Stimulated activated CD4-positive, alpha-beta T cell treated with anti-CD3 and anti-CD28 coated beads, Interleukin-15, amount 100 ng/mL, for 48 hours (primary cell): ENCODE measurements around the gene ZNF3.
"Not testable (repeated sequence)": the region's sequence is repeated elsewhere in the genome, so short reads cannot be mapped to it uniquely, and the experiment has no call there.

Experiments
- DNase-seq, 2 donors: peaks; one replicate each; pipeline ENCODE4 v3.0.0-alpha.2; 2020; ENCODE audit warnings: low read depth in 2 of 2

ZNF3 gene

DNA sequence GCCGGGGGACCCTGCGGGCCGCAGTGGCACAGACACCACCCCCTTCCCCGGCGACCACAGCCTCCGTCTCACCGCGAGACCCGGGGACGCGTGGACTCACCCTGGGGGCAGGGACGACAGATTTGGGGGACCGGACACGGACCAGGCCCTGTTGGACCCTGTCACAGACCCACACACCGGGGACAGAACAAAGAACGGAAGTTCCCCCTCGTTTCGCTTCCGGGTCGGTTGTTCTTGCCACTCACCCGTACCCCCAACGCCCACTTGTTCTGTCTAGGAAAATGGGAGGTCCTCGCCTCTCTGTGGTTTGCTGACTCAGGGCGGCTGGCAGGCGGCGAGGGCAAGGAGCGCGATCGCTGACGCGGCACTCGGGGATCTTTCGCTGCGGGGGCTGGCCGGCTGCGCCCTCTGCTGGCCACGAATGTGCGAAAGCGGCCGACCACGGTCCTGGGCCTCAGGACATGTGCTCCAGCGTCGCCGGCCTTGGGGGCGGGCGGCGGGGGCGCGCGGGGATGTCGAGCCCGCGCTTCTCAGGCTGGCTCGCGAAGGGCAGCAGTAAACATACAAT, at the start of gene ZNF3:
Gene ZNF3, minus strand, starts transcription at position 189 of the 568 bp plus-strand sequence. CDS start 4,366 bp downstream, outside the sequence.
- DNase-seq, result peak; percentile 98

GRCh38 chr7:100130608-100131453, 49.3 kb upstream of the ZNF3 start:
- peak; percentile 66 to 83 for DNase-seq

DNA sequence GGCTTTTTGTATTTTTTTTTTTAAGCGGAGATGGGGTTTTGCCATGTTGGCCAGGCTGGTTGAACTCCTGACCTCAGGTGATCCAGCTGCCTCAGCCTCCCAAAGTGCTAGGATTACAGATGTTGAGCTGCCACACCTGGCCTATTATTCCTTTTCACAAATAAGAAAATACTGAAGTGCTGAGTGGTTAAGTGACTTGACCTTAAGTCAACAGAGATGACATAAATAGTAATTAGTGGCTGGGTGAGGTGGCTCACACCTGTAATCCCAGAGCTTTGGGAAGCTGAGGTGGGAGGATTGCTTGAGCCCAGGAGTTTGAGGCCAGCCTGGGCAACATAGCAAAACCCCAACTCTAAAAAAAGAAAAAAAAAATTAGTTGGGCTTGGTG, 48.7 kb upstream of the ZNF3 start:
- not testable (repeated sequence) for DNase-seq

DNA sequence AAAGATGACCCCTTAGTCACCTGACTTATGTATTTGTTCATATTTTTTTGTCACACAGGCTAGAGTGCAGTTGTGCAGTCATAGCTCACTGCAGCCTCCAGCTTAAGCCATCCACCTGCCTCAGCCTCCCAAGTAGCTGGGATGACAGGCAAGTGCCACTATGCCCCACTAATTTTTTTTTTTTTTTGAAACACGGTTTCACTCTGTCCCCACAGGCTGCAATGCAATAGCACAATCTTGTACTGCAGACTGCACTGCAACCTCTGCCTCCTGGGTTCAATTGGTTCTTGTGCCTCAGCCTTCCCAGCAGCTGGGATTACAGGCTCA, 47.1 kb upstream of the ZNF3 start:
- DNase-seq, result no peak

GRCh38 chr7:100127866-100128636, 46.5 kb upstream of the ZNF3 start:
- no peak for DNase-seq

- peak; percentile 83 to 91 for DNase-seq
Observed at GRCh38 chr7:100126931-100127865, 45.7 kb upstream of the ZNF3 start, which contains the start of gene MBLAC1. Gene MBLAC1 (plus strand): TSS chr7:100126967. CDS start chr7:100127396, 429 bp downstream.

DNA sequence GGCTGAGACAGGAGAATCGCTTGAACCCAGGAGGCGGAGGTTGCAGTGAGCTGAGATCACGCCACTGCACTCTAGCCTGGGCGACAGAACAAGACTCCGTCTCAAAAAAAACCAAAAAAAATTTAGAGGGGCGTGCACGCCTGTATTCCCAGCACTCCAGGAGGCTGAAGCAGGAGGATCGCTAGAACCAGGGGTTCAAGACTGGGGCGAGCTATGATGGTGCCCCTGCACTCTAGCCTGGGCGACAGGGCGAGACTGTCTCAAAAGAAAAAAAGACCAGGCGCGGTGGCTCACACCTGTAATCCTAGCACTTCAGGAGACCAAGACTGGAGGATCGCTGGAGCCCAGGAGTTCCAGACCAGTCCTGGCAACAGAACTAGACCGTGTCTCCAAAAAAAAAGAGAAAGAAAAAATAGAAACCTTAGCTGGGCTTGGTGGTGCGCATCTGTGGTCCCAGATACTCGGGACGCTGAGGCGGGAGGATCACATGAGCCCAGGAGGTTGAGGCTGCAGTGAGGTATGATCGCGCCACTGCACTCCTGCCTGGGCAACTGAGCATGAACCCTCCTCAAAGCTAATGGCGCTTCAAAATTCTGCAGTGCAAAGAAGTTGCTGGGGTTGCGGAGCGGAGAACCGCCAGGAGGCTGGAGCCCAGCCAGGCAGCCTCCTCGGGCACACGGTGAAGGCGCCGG, 44.9 kb upstream of the ZNF3 start:
- no peak for DNase-seq

DNA sequence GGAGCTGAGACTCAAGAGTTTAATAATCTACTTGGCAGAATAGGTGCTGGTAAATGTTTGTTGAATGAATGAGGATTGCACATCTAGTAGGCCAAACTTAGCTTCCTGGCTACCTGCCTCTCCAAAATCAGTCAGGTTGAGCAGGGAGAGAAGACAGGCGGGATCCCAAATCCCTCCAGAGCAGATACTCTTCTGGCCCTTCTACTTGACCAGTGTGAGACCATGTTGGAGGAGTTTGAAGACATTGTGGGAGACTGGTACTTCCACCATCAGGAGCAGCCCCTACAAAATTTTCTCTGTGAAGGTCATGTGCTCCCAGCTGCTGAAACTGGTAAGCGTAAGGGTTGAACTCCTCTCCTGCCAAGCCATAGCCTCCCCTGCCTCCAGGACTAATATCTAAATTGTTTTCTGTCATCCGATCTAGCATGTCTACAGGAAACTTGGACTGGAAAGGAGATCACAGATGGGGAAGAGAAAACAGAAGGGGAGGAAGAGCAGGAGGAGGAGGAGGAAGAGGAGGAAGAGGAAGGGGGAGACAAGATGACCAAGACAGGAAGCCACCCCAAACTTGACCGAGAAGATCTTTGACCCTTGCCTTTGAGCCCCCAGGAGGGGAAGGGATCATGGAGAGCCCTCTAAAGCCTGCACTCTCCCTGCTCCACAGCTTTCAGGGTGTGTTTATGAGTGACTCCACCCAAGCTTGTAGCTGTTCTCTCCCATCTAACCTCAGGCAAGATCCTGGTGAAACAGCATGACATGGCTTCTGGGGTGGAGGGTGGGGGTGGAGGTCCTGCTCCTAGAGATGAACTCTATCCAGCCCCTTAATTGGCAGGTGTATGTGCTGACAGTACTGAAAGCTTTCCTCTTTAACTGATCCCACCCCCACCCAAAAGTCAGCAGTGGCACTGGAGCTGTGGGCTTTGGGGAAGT, 43.0 kb upstream of the ZNF3 start:
- no peak for DNase-seq

- no peak for DNase-seq
Observed at GRCh38 chr7:100122568-100122967, 41.0 kb upstream of the ZNF3 start.

- no peak for DNase-seq
Observed at GRCh38 chr7:100122067-100122466, 40.5 kb upstream of the ZNF3 start.

- no peak for DNase-seq
Observed at GRCh38 chr7:100120733-100121036, 39.2 kb upstream of the ZNF3 start.

DNA sequence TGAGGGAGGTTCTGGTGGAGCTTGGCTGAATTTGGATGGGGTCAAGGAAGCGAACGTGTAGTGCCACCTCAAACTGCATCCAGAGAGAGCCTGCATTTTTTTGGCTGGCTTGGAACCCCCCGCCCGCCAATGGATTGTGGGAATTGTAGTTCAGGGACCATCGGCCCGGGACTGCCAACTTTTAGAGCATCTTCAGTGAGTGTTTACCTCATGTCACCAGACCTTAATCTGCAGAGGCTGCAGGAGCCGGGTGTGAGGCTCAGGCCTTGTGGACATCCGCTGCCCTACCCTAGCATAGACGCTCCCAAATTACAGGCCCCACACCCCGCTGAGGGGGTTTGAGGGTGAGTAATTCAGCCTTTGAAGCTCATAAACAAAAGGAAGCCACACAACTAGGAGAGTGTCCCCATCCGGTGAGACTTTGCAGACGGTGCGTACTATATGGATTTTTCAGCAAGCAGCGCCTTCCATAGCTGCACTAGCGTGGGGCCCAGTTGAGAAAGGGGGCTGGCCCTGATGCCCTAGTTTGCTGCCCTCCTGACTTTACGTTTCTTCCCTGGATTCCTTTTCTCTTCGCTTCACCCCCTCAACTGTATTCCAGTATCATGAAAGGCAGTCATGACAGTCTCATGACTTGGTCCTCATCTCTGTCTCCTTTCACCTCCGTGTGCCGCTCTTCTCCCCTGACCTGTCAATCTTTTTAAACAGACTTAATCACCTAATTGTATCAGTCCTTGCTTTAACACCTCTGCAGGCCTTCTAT, 38.6 kb upstream of the ZNF3 start:
- DNase-seq, result peak; percentile 54 to 57

DNA sequence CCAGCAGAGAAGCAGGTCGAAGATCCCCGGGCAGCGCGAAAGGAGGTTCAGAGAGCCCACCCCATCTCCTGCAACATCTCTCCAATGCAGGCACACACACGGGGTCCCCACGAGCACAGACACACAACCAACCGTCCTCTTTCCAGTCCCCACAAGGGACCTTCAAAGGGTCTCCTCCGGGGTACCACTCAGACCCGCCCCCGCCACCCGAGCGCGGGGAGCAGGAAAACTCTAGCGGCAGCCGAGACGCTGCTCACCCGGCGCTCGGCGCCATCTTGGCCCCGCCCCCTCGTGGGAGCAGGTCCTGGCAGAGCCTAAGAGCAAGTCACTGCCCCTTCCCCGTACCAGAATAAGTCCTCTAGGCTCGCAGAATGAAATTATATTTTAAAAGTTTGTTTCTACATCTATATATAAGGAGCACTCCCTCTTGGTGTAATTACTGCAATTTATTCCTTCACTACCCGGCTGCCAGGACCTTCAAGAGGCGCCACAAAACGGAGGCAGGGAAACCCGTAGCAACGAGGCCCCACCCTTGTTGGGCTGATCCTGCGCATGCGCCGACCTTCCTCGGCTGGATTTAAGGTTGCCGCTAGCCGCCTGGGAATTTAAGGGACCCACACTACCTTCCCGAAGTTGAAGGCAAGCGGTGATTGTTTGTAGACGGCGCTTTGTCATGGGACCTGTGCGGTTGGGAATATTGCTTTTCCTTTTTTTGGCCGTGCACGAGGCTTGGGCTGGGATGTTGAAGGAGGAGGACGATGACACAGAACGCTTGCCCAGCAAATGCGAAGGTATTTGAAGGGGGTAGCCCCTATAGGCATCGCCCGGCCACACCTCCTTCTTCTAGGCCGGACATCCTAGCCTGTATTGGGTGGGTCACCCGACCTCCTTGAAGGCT, 37.8 kb upstream of the ZNF3 start, which contains the start of the genes CNPY4 and TAF6:
Gene CNPY4, plus strand, starts transcription at position 563 of the 898 bp plus-strand sequence. Its CDS starts 111 bp downstream, at position 674.
Gene TAF6, minus strand, starts transcription at position 287 of the 898 bp plus-strand sequence. CDS start 5,149 bp downstream, outside the sequence.
- DNase-seq, result peak; percentile 89 to 90

DNA sequence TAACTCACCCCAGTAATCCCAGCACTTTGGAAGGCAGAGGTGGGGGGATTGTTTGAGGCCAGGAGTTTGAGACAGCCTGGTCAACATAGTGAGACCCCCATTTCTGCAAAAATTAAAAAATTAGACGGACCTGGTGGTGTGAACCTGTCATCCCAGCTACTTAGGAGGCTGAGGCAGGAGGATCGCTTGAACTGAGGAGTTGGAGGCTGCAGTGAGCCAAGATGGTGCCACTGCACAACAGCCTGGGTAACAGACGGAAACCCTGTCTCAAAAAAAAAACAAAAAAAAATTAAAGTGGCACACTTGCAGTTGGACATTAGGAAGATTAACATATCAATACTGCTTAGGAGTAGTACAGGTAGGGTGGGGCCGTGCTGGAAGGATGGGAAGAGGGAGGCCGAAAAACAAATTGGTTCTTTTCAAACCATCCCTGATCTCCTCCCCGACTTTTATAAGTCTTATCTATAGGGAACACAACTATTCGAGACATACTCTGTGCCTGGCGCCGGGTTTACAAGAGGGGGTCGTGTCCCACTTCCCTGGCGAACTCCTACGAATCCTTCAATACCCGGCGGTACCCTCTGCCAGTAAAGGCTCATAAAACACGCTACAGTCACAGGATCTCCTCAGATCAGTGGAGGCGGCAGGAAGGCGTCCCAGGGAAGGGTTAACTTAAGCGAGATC, 37.0 kb upstream of the ZNF3 start:
- DNase-seq, result no peak

GRCh38 chr7:100115026-100115425, 33.5 kb upstream of the ZNF3 start:
- DNase-seq, result no peak

DNA sequence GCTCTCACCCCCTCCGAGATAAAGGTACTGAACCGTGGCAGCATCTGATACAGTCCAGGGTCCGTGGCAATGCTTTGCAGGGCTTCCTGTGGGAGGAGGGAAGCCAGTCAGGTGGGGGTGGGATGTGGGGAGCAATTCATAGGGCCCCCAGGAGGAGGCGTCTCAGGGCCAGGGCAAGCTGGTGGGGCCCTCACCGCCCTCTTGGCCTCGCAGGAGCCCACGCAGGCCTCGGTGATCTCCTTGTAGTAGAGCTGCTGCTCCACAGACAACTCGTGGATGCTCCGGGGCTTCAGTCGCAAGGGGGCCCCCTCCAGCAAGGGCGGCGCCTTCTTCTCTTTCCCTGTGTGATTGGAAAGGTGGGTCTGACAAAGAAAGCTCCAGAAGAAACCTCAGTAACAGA, 30.4 kb upstream of the ZNF3 start:
- no peak for DNase-seq

GRCh38 chr7:100111156-100111555, 29.6 kb upstream of the ZNF3 start:
- DNase-seq, result no peak
